Tibial nerve (tissue), 4 donors: ENCODE results near the gene BTBD6. TPM values are rescaled to one million over a fixed set of nuclear protein-coding genes. Genes with fewer than 3 reads are reported as not detected.

Experiments used
- DNase-seq, 2 donors: peaks; one replicate each; pipeline ENCODE4 v3.0.0-alpha.2; 2019; ENCODE audit warnings: low spot score in 2 of 2
- H3K27ac ChIP-seq, 4 donors: fragments of 200-600 bp; sonication (generic) in 3 of 4; one replicate each; pipeline ENCODE4 v1.5.1; 2017 to 2019; ENCODE audit warnings: mild to moderate bottlenecking in 1 of 4
- H3K27me3 ChIP-seq, 2 donors: fragments of 200-600 bp; sonication (generic) in 1 of 2; one replicate each; pipeline versions ENCODE4 v1.5.1 to v1.6.0; 2017 to 2019
- H3K36me3 ChIP-seq, 3 donors: fragments of 200-600 bp; sonication (generic); one replicate each; pipeline ENCODE4 v1.5.1; 2018 to 2019
- H3K4me1 ChIP-seq, 4 donors: fragments of 200-600 bp; sonication (generic) in 3 of 4; one replicate each; pipeline ENCODE4 v1.5.1; 2017 to 2019
- H3K4me3 ChIP-seq, 4 donors: fragments of 200-600 bp; sonication (generic) in 3 of 4; one replicate each; pipeline ENCODE4 v1.5.1; 2017 to 2019; ENCODE audit warnings: mild to moderate bottlenecking in 1 of 4, moderate library complexity in 1 of 4
- H3K9me3 ChIP-seq, 4 donors: fragments of 200-600 bp; sonication (generic) in 3 of 4; one replicate each; pipeline ENCODE4 v1.5.1; 2017 to 2019
- CTCF ChIP-seq, 5 experiments: fragments of 200-600 bp in 3 of 5; fragments of 450-650 bp in 2 of 5; sonication (generic) in 3 of 5; IDR thresholded peaks; one replicate each; pipeline ENCODE4 v1.5.1; 2016 to 2019; ENCODE audit warnings: antibody characterized with exemption in 5 of 5, mild to moderate bottlenecking in 3 of 5, moderate library complexity in 2 of 5
- EP300 ChIP-seq, 2 donors: sonication (generic); formaldehyde crosslinking; IDR thresholded peaks; one replicate each; pipeline ENCODE4 v1.6.1; 2017; ENCODE audit warnings: antibody characterized with exemption in 2 of 2, mild to moderate bottlenecking in 1 of 2
- POLR2A ChIP-seq, 2 donors: fragments of 450-650 bp; IDR thresholded peaks; one replicate each; pipeline ENCODE4 v1.6.1; 2017; ENCODE audit warnings: antibody characterized with exemption in 2 of 2, mild to moderate bottlenecking in 2 of 2, moderate library complexity in 2 of 2
- WGBS, 2 donors: methylation state at CpG; one replicate each; pipeline ENCODE4 v1.1.5; 2018; 5-methylcytosine and 5-hydroxymethylcytosine counted together
- total RNA-seq, 4 donors: library from RNA; depleted of rRNA; stranded (reverse); fragments of >200 nt; gene quantifications; one replicate each; pipeline ENCODE4 v1.1.0, GENCODE V29; 2016

The BTBD6 gene
- total RNA-seq, 4 donors from 2014 or later: 53.7 to 61.2 (median 53.9) TPM

GRCh38 chr14:105223260-105223659 lies 25.1 kb upstream of the BTBD6 start:
- H3K4me3 ChIP-seq: no peak overlapping the region
- H3K36me3 ChIP-seq: peaks cover 0 to 93% (median 21%) of the 10 kb centered on the region in 3 donors
- 90 to 94% methylated on average over 16 of the region's 16 CpGs for WGBS, 2 donors
- no peaks in the 10 kb centered on the region for H3K9me3 ChIP-seq
- H3K4me1 ChIP-seq: no peaks in the 10 kb centered on the region
- no peak overlapping the region for H3K27ac ChIP-seq
- no peaks in the 10 kb centered on the region for H3K27me3 ChIP-seq
- TF ChIP-seq EP300 (IDR thresholded peaks at IDR 0.05) (no peak), CTCF (IDR thresholded peaks at IDR 0.05) (no peak), POLR2A (IDR thresholded peaks at IDR 0.05) (no peak)
- DNase-seq: no peak

- Histone ChIP-seq H3K27me3 (no peaks in the 10 kb centered on the region), H3K36me3 (peaks cover 0 to 90% (median 18%) of the 10 kb centered on the region in 3 donors), H3K4me3 (no peak overlapping the region), H3K4me1 (no peaks in the 10 kb centered on the region), H3K9me3 (no peaks in the 10 kb centered on the region), H3K27ac (no peak overlapping the region)
- TF ChIP-seq CTCF (IDR thresholded peaks at IDR 0.05): no peak
- no peak for TF ChIP-seq EP300 (IDR thresholded peaks at IDR 0.05)
- TF ChIP-seq POLR2A (IDR thresholded peaks at IDR 0.05): no peak
- DNase-seq: no peak
- WGBS, 2 donors: 92 to 93% methylated on average over 15 of the region's 15 CpGs
Observed at GRCh38 chr14:105223770-105224544, 24.4 kb upstream of the BTBD6 start.

- no peaks in the 10 kb centered on the region for H3K9me3 ChIP-seq
- H3K36me3 ChIP-seq: peaks cover 0 to 80% (median 11%) of the 10 kb centered on the region in 3 donors
- no peak overlapping the region for H3K4me3 ChIP-seq
- no peaks in the 10 kb centered on the region for H3K4me1 ChIP-seq
- no peaks in the 10 kb centered on the region for H3K27me3 ChIP-seq
- DNase-seq: no peak
- whole genome bisulfite sequencing, 2 donors: 86 to 88% methylated on average over 10 to 11 of the region's 11 CpGs
- H3K27ac ChIP-seq: no peak overlapping the region
- TF ChIP-seq POLR2A (IDR thresholded peaks at IDR 0.05): no peak
- TF ChIP-seq EP300 (IDR thresholded peaks at IDR 0.05): no peak
- no peak for TF ChIP-seq CTCF (IDR thresholded peaks at IDR 0.05)
Observed at GRCh38 chr14:105224845-105225570, 23.3 kb upstream of the BTBD6 start.

- no peak for DNase-seq
- no peak for TF ChIP-seq EP300 (IDR thresholded peaks at IDR 0.05)
- no peak for TF ChIP-seq POLR2A (IDR thresholded peaks at IDR 0.05)
- no peak for TF ChIP-seq CTCF (IDR thresholded peaks at IDR 0.05)
- Histone ChIP-seq H3K9me3 (no peaks in the 10 kb centered on the region), H3K36me3 (peaks cover 0 to 68% (median 6%) of the 10 kb centered on the region in 3 donors), H3K27ac (no peak overlapping the region), H3K4me1 (no peaks in the 10 kb centered on the region), H3K27me3 (no peaks in the 10 kb centered on the region), H3K4me3 (no peak overlapping the region)
- 83 to 98% methylated on average over 9 to 10 of the region's 10 CpGs for WGBS, 2 donors
Observed at GRCh38 chr14:105226198-105226597, 22.1 kb upstream of the BTBD6 start.

GRCh38 chr14:105227346-105227745 lies 21.0 kb upstream of the BTBD6 start:
- TF ChIP-seq POLR2A (IDR thresholded peaks at IDR 0.05) (no peak), EP300 (IDR thresholded peaks at IDR 0.05) (no peak), CTCF (IDR thresholded peaks at IDR 0.05) (no peak)
- Histone ChIP-seq H3K36me3 (peaks cover 0 to 58% (median 0%) of the 10 kb centered on the region in 3 donors), H3K4me3 (no peak overlapping the region), H3K27me3 (no peaks in the 10 kb centered on the region), H3K4me1 (no peaks in the 10 kb centered on the region), H3K9me3 (no peaks in the 10 kb centered on the region), H3K27ac (no peak overlapping the region)
- 97 to 98% methylated on average over 14 of the region's 14 CpGs for WGBS, 2 donors
- DNase-seq: no peak
